GM23248 (cell line): Measurements from ENCODE around the gene LRRN2. TPM values are rescaled to one million over a fixed set of nuclear protein-coding genes. Genes with fewer than 3 reads are reported as not detected.
"Not testable (repeated sequence)": the region's sequence is repeated elsewhere in the genome, so short reads cannot be mapped to it uniquely, and the experiment has no call there.

Source experiments
- DNase-seq: peaks from one replicate; pipeline ENCODE4 v3.0.0-alpha.2; 2015
- H2AFZ ChIP-seq: fragments of 200-600 bp; sonication (generic); 2 replicates; pipeline ENCODE4 v1.6.1; 2016; ENCODE audit warnings: antibody characterized with exemption
- H3F3A ChIP-seq: fragments of 200-600 bp; sonication (generic); 2 replicates; pipeline ENCODE4 v1.6.1; 2016; ENCODE audit warnings: mild to moderate bottlenecking, antibody characterized with exemption, mixed run types; ENCODE audit not compliant: insufficient read depth
- H3K27ac ChIP-seq: fragments of 200-600 bp; sonication (generic); 2 replicates; pipeline ENCODE4 v1.5.1; 2016; ENCODE audit warnings: mild to moderate bottlenecking
- H3K27me3 ChIP-seq: fragments of 200-600 bp; sonication (generic); replicated peaks from 2 replicates; pipeline ENCODE4 v1.6.1; 2016; ENCODE audit warnings: mild to moderate bottlenecking; ENCODE audit not compliant: insufficient read depth
- H3K36me3 ChIP-seq: fragments of 200-600 bp; sonication (generic); 2 replicates; pipeline ENCODE4 v1.6.1; 2016; ENCODE audit warnings: low read depth, mild to moderate bottlenecking
- H3K4me1 ChIP-seq: fragments of 200-600 bp; sonication (generic); 2 replicates; pipeline ENCODE4 v1.6.1; 2016; ENCODE audit warnings: mild to moderate bottlenecking; ENCODE audit not compliant: insufficient read depth
- H3K4me2 ChIP-seq: fragments of 200-600 bp; sonication (generic); one replicate; pipeline ENCODE4 v1.6.1; 2016; ENCODE audit warnings: mild to moderate bottlenecking; ENCODE audit not compliant: unreplicated experiment
- H3K4me3 ChIP-seq: fragments of 200-600 bp; sonication (generic); 2 replicates; pipeline ENCODE4 v1.5.1; 2016; ENCODE audit warnings: mild to moderate bottlenecking
- H3K79me2 ChIP-seq: fragments of 200-600 bp; sonication (generic); 2 replicates; pipeline ENCODE4 v1.6.1; 2016; ENCODE audit warnings: mild to moderate bottlenecking; ENCODE audit not compliant: insufficient read depth
- H3K9ac ChIP-seq: fragments of 200-600 bp; sonication (generic); 2 replicates; pipeline ENCODE4 v1.6.1; 2016; ENCODE audit warnings: mild to moderate bottlenecking
- H3K9me2 ChIP-seq: fragments of 200-600 bp; sonication (generic); 2 replicates; pipeline ENCODE4 v1.6.1; 2016; ENCODE audit warnings: mixed run types, mild to moderate bottlenecking, moderate library complexity; ENCODE audit not compliant: insufficient read depth
- H3K9me3 ChIP-seq: fragments of 200-600 bp; sonication (generic); one replicate; pipeline ENCODE4 v1.6.1; 2017; ENCODE audit warnings: low read depth
- H4K20me1 ChIP-seq: fragments of 200-600 bp; sonication (generic); 2 replicates; pipeline ENCODE4 v1.6.0; 2016; ENCODE audit not compliant: insufficient read depth
- EZH2 ChIP-seq: fragments of 200-600 bp; sonication (generic); IDR thresholded peaks from 2 replicates; pipeline ENCODE4 v1.6.1; 2018; ENCODE audit warnings: antibody characterized with exemption, mild to moderate bottlenecking; ENCODE audit not compliant: insufficient read depth, poor library complexity, severe bottlenecking
- EZH2phosphoT487 ChIP-seq: fragments of 200-600 bp; sonication (generic); IDR thresholded peaks from 2 replicates; pipeline ENCODE4 v1.6.1; 2018; ENCODE audit warnings: antibody characterized with exemption, moderate library complexity, mild to moderate bottlenecking, low read depth; ENCODE audit not compliant: insufficient read depth
- WGBS, 2 experiments: methylation state at CpG; one replicate each; pipeline ENCODE4 v1.1.6; 2015 to 2017; ENCODE audit warnings: low lambda C conversion rate in 2 of 2, low coverage in 1 of 2; ENCODE audit errors: missing lambda C conversion rate in 2 of 2; 5-methylcytosine and 5-hydroxymethylcytosine counted together
- in situ Hi-C: fragments of 300-500 bp; cut with MboI; formaldehyde crosslinking; loops from 2 replicates; pipeline ENCODE4 v1.15.0; 2020
- polyA plus RNA-seq: library from polyadenylated mRNA; unstranded; fragments of >200 nt; fragmentation: Nextera tagmentation; extraction: Ambion mirVana; gene quantifications from 2 replicates; pipeline ENCODE4 v1.2.1, GENCODE V29; 2016
- total RNA-seq: library from RNA; depleted of rRNA; stranded (reverse); fragments of >200 nt; shearing (Covaris generic); gene quantifications from 2 replicates; pipeline ENCODE4 v1.2.3, GENCODE V29; 2014

Gene LRRN2
- total and polyA plus RNA-seq, 2 experiments from 2014 or later, result 0.22 TPM; not detected in 1

GRCh38 chr1:204630132-204630905 is 55.2 kb downstream of the LRRN2 start:
- Histone ChIP-seq H3F3A (no peaks in the 10 kb centered on the region), H3K36me3 (no peaks in the 10 kb centered on the region), H3K4me2 (no peak overlapping the region), H4K20me1 (no peaks in the 10 kb centered on the region), H2AFZ (no peak overlapping the region), H3K79me2 (no peaks in the 10 kb centered on the region), H3K4me3 (no peak overlapping the region), H3K9me3 (no peaks in the 10 kb centered on the region), H3K9ac (no peak overlapping the region), H3K4me1 (no peaks in the 10 kb centered on the region), H3K27me3 (peaks cover 45% of the 10 kb centered on the region), H3K27ac (no peak overlapping the region), H3K9me2 (no peaks in the 10 kb centered on the region)
- no peak for DNase-seq
- TF ChIP-seq EZH2phosphoT487 (no peak), EZH2 (no peak)
- WGBS, 2 experiments, result 37 to 47% methylated on average over 17 to 19 of the region's 19 CpGs
- in situ Hi-C loops, result no loop called here

- H3K79me2 ChIP-seq, H3K9ac ChIP-seq, H3K9me3 ChIP-seq, H3K36me3 ChIP-seq, in situ Hi-C loops, H3K4me1 ChIP-seq, H3F3A ChIP-seq, H3K27ac ChIP-seq, H4K20me1 ChIP-seq, H3K9me2 ChIP-seq, DNase-seq, H2AFZ ChIP-seq, H3K4me3 ChIP-seq, H3K4me2 ChIP-seq: not testable (repeated sequence)
- WGBS, 2 experiments, result 56 to 65% methylated on average over 6 of the region's 6 CpGs
- H3K27me3 ChIP-seq, result peaks cover 44% of the 10 kb centered on the region
Observed at GRCh38 chr1:204629459-204629858, 56.1 kb downstream of the LRRN2 start.

DNA sequence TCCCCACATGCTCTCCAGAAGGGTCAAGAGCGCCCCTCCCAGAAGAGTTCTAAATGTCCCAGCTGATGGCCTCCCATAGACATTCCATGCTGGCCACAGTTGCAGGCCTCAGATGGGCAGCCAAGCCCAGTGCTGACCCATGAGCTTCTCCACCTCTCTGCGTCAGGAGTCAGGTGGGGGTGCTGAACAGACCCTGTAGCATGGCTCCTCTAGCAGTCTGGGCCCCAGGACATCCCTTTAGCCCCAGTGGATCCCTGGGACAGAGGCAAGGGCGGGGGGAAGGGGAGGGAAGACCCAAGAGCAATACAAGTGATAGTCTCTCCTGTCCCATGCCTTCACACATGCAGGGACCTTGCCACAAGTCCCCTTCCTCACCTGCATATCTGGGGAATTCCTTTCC is 56.7 kb downstream of the LRRN2 start:
- 17 to 35% methylated on average over 2 to 3 of the region's 3 CpGs for WGBS, 2 experiments
- TF ChIP-seq EZH2phosphoT487 (no peak), EZH2 (no peak)
- no peak overlapping the region for H3K4me2 ChIP-seq

DNA sequence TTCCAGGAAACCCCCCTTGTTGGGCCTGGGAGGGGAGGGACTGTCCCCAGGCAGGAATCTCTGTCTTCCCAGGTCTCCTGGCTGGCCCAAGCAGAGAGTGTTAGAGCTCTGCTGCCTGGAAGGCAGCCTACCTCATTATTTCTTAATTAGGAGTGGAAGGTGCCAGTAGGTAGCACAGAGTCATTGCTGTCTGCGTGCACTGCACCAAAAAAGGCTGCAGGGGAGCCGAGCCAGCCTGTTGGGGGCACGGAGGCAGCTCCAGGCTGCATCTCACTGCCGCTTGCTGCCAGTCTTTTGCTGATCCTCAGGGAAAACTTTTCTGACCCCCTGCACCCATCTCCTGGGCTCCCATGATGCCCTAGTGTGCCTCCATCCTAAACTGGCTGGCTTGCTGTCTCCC is 58.1 kb downstream of the LRRN2 start:
- no peak overlapping the region for H3K9ac ChIP-seq
- H2AFZ ChIP-seq, result no peak overlapping the region
- no peaks in the 10 kb centered on the region for H3F3A ChIP-seq
- WGBS, 2 experiments, result 48 to 50% methylated on average over 4 of the region's 4 CpGs
- no peak for TF ChIP-seq EZH2
- TF ChIP-seq EZH2phosphoT487, result no peak
- H3K4me3 ChIP-seq, result no peak overlapping the region
- no peaks in the 10 kb centered on the region for H3K79me2 ChIP-seq
- H4K20me1 ChIP-seq, result no peaks in the 10 kb centered on the region
- no peak for DNase-seq
- no peaks in the 10 kb centered on the region for H3K9me3 ChIP-seq
- in situ Hi-C loops, result no loop called here
- peaks cover 34% of the 10 kb centered on the region for H3K27me3 ChIP-seq
- no peak overlapping the region for H3K27ac ChIP-seq
- H3K4me1 ChIP-seq, result no peaks in the 10 kb centered on the region
- H3K36me3 ChIP-seq, result no peaks in the 10 kb centered on the region
- no peak overlapping the region for H3K4me2 ChIP-seq
- H3K9me2 ChIP-seq, result no peaks in the 10 kb centered on the region

More for the DNA sequence above, 56.7 kb downstream of the LRRN2 start:
- H3F3A ChIP-seq, result no peaks in the 10 kb centered on the region
- H4K20me1 ChIP-seq, result no peaks in the 10 kb centered on the region
- H3K36me3 ChIP-seq, result no peaks in the 10 kb centered on the region
- no peaks in the 10 kb centered on the region for H3K9me3 ChIP-seq
- peaks cover 41% of the 10 kb centered on the region for H3K27me3 ChIP-seq
- H3K9me2 ChIP-seq, result no peaks in the 10 kb centered on the region
- H3K4me3 ChIP-seq, result no peak overlapping the region
- H3K9ac ChIP-seq, result no peak overlapping the region
- no peaks in the 10 kb centered on the region for H3K79me2 ChIP-seq
- no peaks in the 10 kb centered on the region for H3K4me1 ChIP-seq
- H2AFZ ChIP-seq, result no peak overlapping the region
- no peak overlapping the region for H3K27ac ChIP-seq
- DNase-seq, result no peak
- in situ Hi-C loops, result no loop called here

DNA sequence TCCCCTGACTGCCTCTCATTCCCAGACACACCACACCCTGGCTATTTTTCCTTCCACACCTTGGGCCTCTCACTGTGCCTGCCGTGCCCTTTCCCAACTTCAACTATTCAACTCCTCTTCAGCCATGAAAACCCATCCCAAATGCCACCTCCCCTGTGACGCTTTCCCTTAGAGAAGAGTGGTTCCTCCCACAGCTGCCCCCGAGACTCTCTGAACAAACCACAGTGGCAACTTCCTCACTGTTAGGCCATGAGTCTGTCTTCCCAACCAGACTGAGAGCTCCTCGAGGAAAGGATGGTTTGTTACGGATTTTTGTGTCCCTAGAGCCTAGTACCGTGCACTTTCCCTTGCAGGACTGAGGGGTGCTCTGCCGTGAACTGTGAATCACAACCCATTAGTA is 59.2 kb downstream of the LRRN2 start:
- Histone ChIP-seq H3K9me3 (no peaks in the 10 kb centered on the region), H2AFZ (no peak overlapping the region), H3K4me1 (no peaks in the 10 kb centered on the region), H3K9ac (no peak overlapping the region), H3K27ac (no peak overlapping the region), H3K4me2 (no peak overlapping the region), H3K79me2 (no peaks in the 10 kb centered on the region), H3K9me2 (no peaks in the 10 kb centered on the region), H3K27me3 (peaks cover 34% of the 10 kb centered on the region), H3K4me3 (no peak overlapping the region), H3F3A (no peaks in the 10 kb centered on the region), H4K20me1 (no peaks in the 10 kb centered on the region), H3K36me3 (no peaks in the 10 kb centered on the region)
- TF ChIP-seq EZH2phosphoT487, result no peak
- TF ChIP-seq EZH2, result no peak
- 56 to 61% methylated on average over 7 of the region's 7 CpGs for WGBS, 2 experiments
- no peak for DNase-seq
- in situ Hi-C loops, result no loop called here
